GM19193 (cell line): Measurements from ENCODE around the gene TCF3.

Experiments
- POLR2A ChIP-seq: IDR thresholded peaks from 4 replicates; pipeline ENCODE4 v1.6.1; 2011; ENCODE audit not compliant: insufficient read depth, insufficient read length; ENCODE audit errors: extremely low read depth

The TCF3 gene

GRCh38 chr19:1657746-1658145 is 5.3 kb upstream of the TCF3 start:
- TF ChIP-seq POLR2A: no peak

GRCh38 chr19:1656988-1657536 is 4.6 kb upstream of the TCF3 start:
- TF ChIP-seq POLR2A: no peak

- TF ChIP-seq POLR2A: no peak
Measured at GRCh38 chr19:1655987-1656608, 3.7 kb upstream of the TCF3 start.

- no peak for TF ChIP-seq POLR2A
Measured at GRCh38 chr19:1655131-1655981, 2.9 kb upstream of the TCF3 start.

GRCh38 chr19:1654178-1654792 is 1.9 kb upstream of the TCF3 start:
- TF ChIP-seq POLR2A: no peak

GRCh38 chr19:1653300-1653628 is 849 bp upstream of the TCF3 start:
- no peak for TF ChIP-seq POLR2A

- no peak for TF ChIP-seq POLR2A
Measured at GRCh38 chr19:1651568-1652291, 685 bp downstream of the TCF3 start.

GRCh38 chr19:1650650-1651567 is 1.5 kb downstream of the TCF3 start:
- TF ChIP-seq POLR2A: peak; percentile 43

- no peak for TF ChIP-seq POLR2A
Measured at GRCh38 chr19:1649706-1650649, 2.4 kb downstream of the TCF3 start.

- no peak for TF ChIP-seq POLR2A
Measured at GRCh38 chr19:1648920-1649541, 3.4 kb downstream of the TCF3 start.

GRCh38 chr19:1648459-1648849 is 4.0 kb downstream of the TCF3 start:
- no peak for TF ChIP-seq POLR2A
